GM21381 (cell line): Measurements from ENCODE around the gene STK11IP.

Experiments
- ATAC-seq: cut with Tn5 transposase; IDR thresholded peaks from one replicate; pipeline ENCODE4 v1.9.1; 2021; ENCODE audit warnings: mild to moderate bottlenecking, moderate library complexity; ENCODE audit not compliant: unreplicated experiment

STK11IP gene

GRCh38 chr2:219597552-219598307, at the start of gene STK11IP:
TSS of gene STK11IP (plus strand) at chr2:219597857. CDS start at chr2:219598120, 263 bp downstream.
- peak; percentile 91 for ATAC-seq

- no peak for ATAC-seq
These were observed 48.7 kb upstream of the STK11IP start for GRCh38 chr2:219548990-219549389.

DNA sequence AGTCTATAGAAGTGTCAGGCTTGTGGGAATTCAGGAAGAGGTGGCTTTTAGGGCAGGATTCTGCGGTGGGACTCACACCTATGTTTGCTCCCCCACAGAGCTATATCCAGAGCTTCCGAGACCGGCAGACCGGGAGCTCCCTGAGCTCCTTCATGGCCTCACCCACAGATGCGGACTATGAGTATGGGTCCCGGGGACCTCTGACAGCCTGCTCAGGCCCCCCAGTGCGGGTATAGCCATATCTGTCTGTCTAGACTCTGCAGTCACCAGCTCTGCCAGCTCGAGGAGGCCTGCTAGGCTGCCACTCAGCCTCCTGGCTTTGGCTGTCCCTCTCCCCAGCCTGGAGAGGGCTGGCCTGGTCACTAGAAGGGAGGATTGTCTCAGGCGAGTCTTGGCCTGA, 48.0 kb upstream of the STK11IP start:
- ATAC-seq = no peak

DNA sequence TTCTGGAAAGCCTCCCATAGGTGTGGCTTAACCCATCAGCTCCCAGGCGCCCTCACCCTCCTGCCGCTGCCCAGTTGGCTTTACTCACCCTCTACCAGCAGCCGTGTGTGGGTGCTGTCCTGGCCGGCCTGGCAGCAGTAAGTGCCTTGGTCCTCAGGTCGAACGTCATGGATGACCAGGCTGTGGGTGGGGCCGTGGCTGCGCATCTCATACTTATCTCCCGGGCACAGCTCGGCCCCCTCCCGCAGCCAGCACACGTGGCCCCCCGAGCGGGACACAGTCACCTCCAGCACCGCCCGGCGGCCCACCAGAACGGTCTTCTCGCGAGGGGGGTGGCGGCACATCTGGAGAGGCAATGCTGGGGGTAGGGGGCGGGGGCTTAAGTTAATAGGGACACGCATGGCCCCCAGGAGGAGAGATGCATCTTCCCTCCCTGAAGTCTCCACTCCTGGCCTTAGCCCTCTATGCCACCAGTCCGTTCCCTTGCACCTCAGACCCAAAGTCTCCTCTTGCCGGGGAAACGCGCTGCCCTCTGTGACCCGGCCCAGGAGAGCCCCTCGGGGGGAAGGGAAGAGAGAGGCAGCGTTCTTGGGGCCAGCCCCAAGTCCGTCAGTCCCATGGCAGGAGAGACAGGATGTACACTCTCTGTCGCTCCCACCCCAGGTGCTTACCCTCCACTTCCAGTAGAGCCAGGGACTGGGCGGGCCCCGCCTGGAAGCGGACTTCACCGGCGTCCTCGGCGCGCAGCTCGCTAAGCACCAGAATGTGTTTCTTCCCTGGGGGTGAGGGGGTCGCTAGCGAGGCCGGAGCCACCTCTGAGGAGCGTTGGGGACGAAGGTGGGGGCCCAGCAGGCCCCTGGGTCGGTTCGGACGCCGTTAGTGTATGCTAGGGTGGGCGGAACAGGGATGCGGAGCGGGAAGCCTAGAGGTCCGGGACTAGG, 45.9 kb upstream of the STK11IP start:
- peak; percentile 8 for ATAC-seq

DNA sequence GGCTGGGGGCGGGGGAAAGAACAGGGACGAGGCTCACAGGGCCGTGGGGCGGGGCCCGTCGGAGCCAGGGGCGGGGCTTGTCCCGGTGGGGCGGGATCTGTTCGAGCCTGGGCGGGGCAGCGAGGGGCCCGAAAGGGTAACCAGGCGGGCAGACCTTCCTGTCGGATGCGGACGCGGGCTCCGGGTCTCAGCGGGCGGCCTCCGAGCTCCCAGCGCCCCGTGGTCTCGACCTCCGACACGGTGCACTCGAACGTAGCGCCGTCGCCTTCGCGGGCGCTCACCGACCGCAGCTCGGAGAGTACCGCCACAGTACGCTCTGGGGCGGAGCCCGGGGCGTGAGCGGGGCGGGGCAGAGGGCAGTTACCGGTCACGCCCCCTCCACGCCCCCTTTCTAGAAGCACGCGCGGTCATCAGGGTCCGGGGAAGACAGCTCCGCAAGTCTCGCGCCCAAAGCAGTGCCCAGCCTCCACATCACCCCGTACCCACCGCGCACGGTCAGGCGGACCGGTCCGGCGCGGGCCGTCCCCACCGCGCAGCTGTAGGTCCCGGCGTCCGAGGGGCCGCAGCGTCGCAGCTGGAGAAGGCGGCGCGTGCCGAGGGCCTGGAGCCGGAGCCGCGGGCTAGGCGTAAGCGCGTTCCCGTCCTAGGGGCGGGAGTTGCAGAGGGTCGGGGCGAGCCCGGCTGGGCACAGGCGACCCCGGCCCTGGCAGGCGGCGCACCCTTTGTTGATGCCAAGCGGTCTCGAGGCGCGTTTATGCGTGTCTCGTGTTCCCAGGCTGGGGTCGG, 45.1 kb upstream of the STK11IP start:
- peak; percentile 92 for ATAC-seq

GRCh38 chr2:219553168-219553417, 44.6 kb upstream of the STK11IP start:
- ATAC-seq = no peak

DNA sequence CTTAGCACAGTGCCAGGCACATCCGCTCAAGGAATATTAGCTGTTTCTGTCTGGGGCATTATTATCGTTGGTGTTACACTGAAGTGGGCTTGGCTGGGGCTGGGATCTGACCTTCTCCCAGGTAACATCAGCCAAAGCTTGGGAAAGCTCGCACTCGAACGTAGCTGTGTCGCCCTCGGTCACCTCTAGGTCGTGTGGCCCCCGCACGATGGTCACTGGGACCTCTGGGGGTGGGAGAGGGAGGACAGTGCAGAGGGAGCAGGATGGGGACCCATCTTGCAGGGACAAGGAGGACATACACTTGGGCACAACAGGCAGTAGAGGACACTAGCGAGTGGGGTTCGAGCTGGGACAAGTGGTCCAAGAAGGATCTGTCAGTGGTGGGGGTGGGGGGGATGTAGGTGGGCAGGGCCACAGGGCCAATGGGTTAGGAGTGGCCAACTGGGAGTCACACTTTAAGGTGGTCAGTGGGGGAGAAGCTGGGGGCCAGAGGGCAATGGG, 44.1 kb upstream of the STK11IP start:
- ATAC-seq = no peak

GRCh38 chr2:219554350-219554749, 43.3 kb upstream of the STK11IP start:
- no peak for ATAC-seq

- ATAC-seq = no peak
These were observed 41.7 kb upstream of the STK11IP start for GRCh38 chr2:219555956-219556355.

- ATAC-seq = no peak
These were observed 41.2 kb upstream of the STK11IP start for GRCh38 chr2:219556413-219556812.

GRCh38 chr2:219557320-219557719, 40.3 kb upstream of the STK11IP start:
- ATAC-seq = no peak

- no peak for ATAC-seq
These were observed 39.6 kb upstream of the STK11IP start for GRCh38 chr2:219557791-219558785.

DNA sequence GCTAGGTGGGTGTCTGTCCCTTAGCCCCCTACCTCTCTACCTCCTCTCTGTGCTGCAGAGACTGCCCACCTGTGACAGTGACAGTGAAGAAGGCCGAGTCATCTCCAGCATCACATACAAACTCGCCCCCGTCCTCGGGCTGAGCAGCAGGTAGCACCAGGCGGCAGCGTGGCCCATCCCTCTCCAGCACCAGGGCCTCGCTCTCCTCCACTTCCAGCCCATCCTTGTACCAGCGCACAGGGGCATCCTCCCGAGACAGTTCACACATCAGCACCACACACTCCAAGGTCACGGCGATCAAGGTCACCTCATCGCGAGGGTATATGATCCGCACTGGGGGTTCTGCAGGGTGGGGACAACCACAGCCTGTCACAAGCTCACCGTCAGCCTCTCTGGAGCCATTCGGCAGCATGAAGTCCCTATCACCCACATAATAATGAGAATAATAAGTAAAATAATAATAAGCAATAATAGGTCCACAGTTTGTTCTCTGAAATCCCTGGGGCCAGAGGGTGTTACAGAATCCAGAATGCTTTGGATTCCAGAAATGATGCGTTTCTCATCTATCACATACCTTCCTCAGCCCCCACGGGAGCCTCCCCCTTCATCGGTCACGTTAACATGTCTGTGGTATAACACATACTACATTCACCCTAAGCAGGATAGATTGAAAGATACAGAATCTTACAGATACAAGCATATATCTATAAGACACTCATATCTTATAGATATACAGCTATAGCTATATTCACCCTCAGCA, 38.3 kb upstream of the STK11IP start:
- no peak for ATAC-seq

DNA sequence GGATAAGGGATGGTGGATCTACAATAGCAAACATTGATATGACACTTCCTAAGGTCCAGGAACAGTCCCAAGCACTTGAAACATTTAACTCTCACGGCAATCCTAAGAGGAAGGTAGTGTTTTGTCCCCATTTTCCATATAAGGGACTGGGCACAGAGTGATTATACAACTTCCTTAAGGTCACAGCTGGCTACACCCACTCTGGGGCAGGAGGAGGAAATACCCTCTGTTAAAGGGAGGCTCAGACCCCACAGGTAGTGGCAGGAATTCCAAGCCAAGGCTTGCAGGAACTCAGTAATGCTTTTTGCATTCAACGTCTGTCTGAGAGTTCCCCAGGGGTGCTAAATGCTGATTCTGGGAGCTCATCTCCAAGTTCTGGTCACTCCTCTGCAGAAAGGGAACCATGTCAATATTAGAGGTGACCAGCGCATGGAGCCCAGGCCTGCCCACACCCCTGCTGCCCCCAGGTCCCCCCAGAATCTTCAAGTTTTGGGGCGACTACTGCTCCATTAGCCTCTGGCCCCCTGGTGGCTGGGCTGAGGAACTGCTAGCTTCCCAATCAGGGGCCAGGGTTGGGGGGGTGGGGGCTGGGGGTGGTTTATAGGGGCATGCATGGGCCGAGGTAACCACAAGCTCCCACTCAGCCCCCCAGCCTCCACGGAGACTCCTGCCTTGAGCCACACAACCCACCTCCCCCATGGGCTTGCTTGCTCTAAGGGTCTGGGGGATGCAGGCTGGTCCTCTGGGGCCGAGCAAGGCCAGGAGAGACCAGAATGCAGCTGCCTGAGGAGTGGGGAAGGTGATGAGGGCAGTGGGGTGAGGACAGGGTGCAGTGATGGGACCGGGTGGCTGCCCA, 37.4 kb upstream of the STK11IP start:
- ATAC-seq = no peak

- no peak for ATAC-seq
These were observed 36.8 kb upstream of the STK11IP start for GRCh38 chr2:219560893-219561178.

DNA sequence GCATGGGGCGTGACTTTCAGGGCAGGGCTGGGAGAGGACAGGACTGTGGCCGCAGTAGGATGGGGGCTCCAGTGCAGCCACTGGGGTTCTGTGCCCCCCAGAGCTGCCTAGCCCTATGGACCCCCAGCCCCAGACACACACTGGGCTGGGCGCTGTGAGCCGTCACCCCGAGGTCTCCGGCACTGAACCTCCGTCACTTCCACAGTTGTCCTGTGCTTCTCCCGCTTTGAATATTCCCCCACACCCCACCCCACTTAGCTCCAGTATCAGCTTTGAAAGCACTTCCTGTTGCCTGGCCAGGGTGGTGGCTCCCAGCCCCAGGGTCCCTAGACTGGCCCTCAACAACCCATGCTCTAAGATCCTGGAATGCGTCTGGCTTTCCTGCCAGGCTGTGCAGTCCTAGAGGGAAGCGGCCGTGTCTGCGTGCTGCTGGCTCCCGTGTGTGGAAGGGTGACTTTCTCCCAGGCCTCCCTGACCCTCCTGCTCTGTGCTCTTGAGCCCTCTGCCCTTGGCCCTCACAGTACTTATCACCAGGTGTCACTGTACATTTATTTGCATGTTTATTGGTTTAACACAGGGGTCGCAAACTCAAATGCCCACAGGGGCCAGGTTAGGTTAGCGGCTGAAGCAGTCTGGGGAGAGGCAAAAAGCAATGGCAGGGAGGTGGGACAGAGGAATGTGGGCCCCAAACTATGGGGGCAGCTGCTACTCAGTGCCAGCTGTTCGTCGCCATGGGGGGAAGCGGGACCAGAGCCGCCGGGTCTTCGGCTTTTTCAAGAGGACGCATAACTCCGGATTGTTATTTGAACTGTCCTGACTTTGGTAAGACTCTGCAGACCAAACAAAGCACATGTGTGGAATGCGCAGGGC, 36.2 kb upstream of the STK11IP start:
- ATAC-seq = no peak
